ENCODE measurements around the gene HLA-B. TPM values are rescaled to one million over a fixed set of nuclear protein-coding genes. Genes with fewer than 3 reads are reported as not detected.
"Not testable (repeated sequence)": the region's sequence is repeated elsewhere in the genome, so short reads cannot be mapped to it uniquely, and the experiment has no call there.

The HLA-B gene
- 7.7 and 23.7 TPM in 2 replicates for total RNA-seq
- 15.6 and 27.2 TPM in 2 replicates for polyA plus RNA-seq

DNA sequence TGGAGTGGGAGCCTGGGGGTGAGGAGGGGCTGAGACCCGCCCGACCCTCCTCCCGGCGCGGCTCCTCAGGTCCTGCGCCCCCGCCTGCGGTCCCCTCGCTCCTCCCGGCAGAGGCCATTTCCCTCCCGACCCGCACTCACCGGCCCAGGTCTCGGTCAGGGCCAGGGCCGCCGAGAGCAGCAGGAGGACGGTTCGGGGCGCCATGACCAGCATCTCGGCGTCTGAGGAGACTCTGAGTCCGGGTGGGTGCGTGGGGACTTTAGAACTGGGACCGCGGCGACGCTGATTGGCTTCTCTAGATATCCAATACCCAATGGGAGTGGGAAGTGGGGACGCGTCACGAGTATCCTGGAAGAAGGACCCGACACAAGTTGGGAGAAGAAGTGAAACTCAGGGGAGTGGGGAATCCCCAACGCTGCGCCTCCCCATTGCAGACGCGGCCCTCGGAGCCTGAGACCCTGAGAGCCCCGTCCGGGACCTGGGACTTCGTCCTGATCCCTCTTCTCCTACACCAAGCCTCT lies at the start of gene HLA-B:
Gene HLA-B (minus strand): TSS at position 234 of the 521 bp plus-strand sequence. CDS start 21 bp downstream, at position 213.
- Histone ChIP-seq H3K36me3 (no peaks in the 10 kb centered on the region), H3K4me3 (peak within 1 kb of the TSS; percentile 36), H3K9me3 (ENCODE audit: low read depth) (no peaks in the 10 kb centered on the region), H3K27me3 (peaks cover 78% of the 10 kb centered on the region), H3K27ac (no peak within 1 kb of the TSS), H3K4me1 (ENCODE audit: low read depth) (no peaks in the 10 kb centered on the region)
- TF ChIP-seq, protein P1, sequence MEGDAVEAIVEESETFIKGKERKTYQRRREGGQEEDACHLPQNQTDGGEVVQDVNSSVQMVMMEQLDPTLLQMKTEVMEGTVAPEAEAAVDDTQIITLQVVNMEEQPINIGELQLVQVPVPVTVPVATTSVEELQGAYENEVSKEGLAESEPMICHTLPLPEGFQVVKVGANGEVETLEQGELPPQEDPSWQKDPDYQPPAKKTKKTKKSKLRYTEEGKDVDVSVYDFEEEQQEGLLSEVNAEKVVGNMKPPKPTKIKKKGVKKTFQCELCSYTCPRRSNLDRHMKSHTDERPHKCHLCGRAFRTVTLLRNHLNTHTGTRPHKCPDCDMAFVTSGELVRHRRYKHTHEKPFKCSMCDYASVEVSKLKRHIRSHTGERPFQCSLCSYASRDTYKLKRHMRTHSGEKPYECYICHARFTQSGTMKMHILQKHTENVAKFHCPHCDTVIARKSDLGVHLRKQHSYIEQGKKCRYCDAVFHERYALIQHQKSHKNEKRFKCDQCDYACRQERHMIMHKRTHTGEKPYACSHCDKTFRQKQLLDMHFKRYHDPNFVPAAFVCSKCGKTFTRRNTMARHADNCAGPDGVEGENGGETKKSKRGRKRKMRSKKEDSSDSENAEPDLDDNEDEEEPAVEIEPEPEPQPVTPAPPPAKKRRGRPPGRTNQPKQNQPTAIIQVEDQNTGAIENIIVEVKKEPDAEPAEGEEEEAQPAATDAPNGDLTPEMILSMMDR (IDR thresholded peaks at IDR 0.05; ENCODE audit: low read depth, low read length): no peak
- DNase-seq (ENCODE audit: low read depth in 1 of 2, low spot score in 1 of 2): peak; percentile 81 to 85

- DNase-seq (ENCODE audit: low read depth in 1 of 2, low spot score in 1 of 2): no peak
- no peaks in the 10 kb centered on the region for H3K36me3 ChIP-seq
- no peak overlapping the region for H3K27ac ChIP-seq
- H3K27me3 ChIP-seq: peaks cover 14% of the 10 kb centered on the region
- H3K9me3 ChIP-seq (ENCODE audit: low read depth): no peaks in the 10 kb centered on the region
- no peak overlapping the region for H3K4me3 ChIP-seq
- no peaks in the 10 kb centered on the region for H3K4me1 ChIP-seq (ENCODE audit: low read depth)
- TF ChIP-seq, protein P1 (IDR thresholded peaks at IDR 0.05; ENCODE audit: low read depth, low read length): no peak
Observed at GRCh38 chr6:31405996-31406395, 49.0 kb upstream of the HLA-B start.

GRCh38 chr6:31404061-31404364 lies 47.0 kb upstream of the HLA-B start:
- H3K4me3 ChIP-seq: peak overlapping the region; percentile 56
- not testable (repeated sequence) for H3K27ac ChIP-seq; DNase-seq (ENCODE audit: low read depth in 1 of 2, low spot score in 1 of 2); H3K9me3 ChIP-seq (ENCODE audit: low read depth); H3K4me1 ChIP-seq (ENCODE audit: low read depth); H3K36me3 ChIP-seq
- peaks cover 20% of the 10 kb centered on the region for H3K27me3 ChIP-seq

DNA sequence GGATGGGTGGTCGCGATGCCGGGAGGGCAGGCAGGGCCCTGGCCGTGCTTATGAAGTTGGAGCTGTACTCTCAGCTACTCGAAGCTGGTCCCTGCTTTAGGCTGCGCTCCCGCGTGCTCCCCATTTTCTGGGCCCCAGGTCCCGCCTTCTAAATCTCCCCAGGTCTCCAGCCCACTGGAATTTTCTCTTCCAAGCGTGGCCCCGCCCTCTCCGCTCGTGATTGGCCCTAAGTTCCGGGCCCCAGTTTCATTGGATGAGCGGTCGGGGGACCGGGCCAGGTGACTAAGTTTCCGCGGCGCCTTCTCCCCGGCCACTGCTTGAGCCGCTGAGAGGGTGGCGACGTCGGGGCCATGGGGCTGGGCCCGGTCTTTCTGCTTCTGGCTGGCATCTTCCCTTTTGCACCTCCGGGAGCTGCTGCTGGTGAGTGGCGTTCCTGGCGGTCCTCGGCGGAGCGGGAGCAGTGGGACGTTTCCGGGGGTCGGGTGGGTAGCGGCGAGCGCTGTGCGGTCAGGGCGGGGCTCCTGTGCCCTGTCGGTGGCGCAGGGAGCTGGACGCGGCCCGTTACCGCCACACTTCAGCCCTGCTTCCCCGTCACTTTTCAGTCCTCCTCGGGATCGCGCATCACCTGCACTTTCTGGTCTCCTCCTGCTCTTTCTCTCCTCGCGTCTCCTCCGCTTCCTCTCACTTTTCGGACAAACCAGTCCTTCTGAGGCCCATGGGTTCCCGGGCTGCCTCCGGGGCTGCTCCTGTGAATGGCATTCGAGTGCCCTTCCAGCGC lies 46.5 kb upstream of the HLA-B start, which contains the start of gene MICA:
Gene MICA (plus strand): TSS at position 313 of the 778 bp plus-strand sequence. CDS start 38 bp downstream, at position 351.
- H3K4me1 ChIP-seq (ENCODE audit: low read depth): no peaks in the 10 kb centered on the region
- H3K9me3 ChIP-seq (ENCODE audit: low read depth): no peaks in the 10 kb centered on the region
- H3K36me3 ChIP-seq: no peaks in the 10 kb centered on the region
- TF ChIP-seq, protein P1 (IDR thresholded peaks at IDR 0.05; ENCODE audit: low read depth, low read length): no peak
- peak; percentile 75 to 96 for DNase-seq (ENCODE audit: low read depth in 1 of 2, low spot score in 1 of 2)
- H3K4me3 ChIP-seq: peak within 1 kb of the TSS; percentile 56
- H3K27me3 ChIP-seq: peaks cover 20% of the 10 kb centered on the region
- H3K27ac ChIP-seq: peak within 1 kb of the TSS; percentile 42

- Histone ChIP-seq H3K9me3 (ENCODE audit: low read depth) (no peaks in the 10 kb centered on the region), H3K36me3 (no peaks in the 10 kb centered on the region), H3K4me3 (peak overlapping the region; percentile 56), H3K4me1 (ENCODE audit: low read depth) (no peaks in the 10 kb centered on the region), H3K27ac (peak overlapping the region; percentile 42), H3K27me3 (peaks cover 20% of the 10 kb centered on the region)
- TF ChIP-seq, protein P1 (IDR thresholded peaks at IDR 0.05; ENCODE audit: low read depth, low read length): no peak
- peak in 1 of 2 donors; percentile 23 for DNase-seq (ENCODE audit: low read depth in 1 of 2, low spot score in 1 of 2)
Observed at GRCh38 chr6:31402324-31403282, 45.6 kb upstream of the HLA-B start.
